Lung (tissue), 12 donors: Measurements from ENCODE around the gene PARD3. TPM values are rescaled to one million over a fixed set of nuclear protein-coding genes. Genes with fewer than 3 reads are reported as not detected.
A peak's percentile ranks its signal among the peaks of the same experiment; 100 is the strongest.

ENCODE experiments used
- ATAC-seq: fragments of 200-7000 bp; cut with Tn5 transposase; one replicate; pipeline ENCODE4 v1.9.1; 2020; ENCODE audit warnings: moderate number of reproducible peaks; ENCODE audit not compliant: insufficient read depth, low FRiP score
- DNase-seq, 3 donors: peaks; one replicate each; pipeline ENCODE4 v3.0.0-alpha.2; 2013 to 2017
- H3K27ac ChIP-seq, 2 donors: one replicate each; pipeline ENCODE4 v1.5.1; 2013; ENCODE audit warnings: mild to moderate bottlenecking in 2 of 2, moderate library complexity in 2 of 2, control low read depth in 1 of 2, inconsistent platforms in 1 of 2, low read depth in 1 of 2, low read length in 1 of 2
- H3K27me3 ChIP-seq, 3 donors: one replicate each; pipeline ENCODE4 v1.5.1; 2013; ENCODE audit warnings: low read length in 2 of 3; ENCODE audit not compliant: control insufficient read depth in 3 of 3, insufficient read depth in 3 of 3
- H3K36me3 ChIP-seq, 4 donors: one replicate each; pipeline ENCODE4 v1.5.1; 2013; ENCODE audit warnings: low read length in 4 of 4, mild to moderate bottlenecking in 1 of 4, moderate library complexity in 1 of 4; ENCODE audit not compliant: control insufficient read depth in 4 of 4, insufficient read depth in 4 of 4
- H3K4me1 ChIP-seq, 5 donors: one replicate each; pipeline ENCODE4 v1.5.1; 2013; ENCODE audit warnings: low read length in 5 of 5, mild to moderate bottlenecking in 2 of 5, moderate library complexity in 1 of 5; ENCODE audit not compliant: control insufficient read depth in 5 of 5, insufficient read depth in 5 of 5
- H3K4me3 ChIP-seq: one replicate; pipeline ENCODE4 v1.5.1; 2013; ENCODE audit warnings: mild to moderate bottlenecking, control low read depth, moderate library complexity
- H3K9ac ChIP-seq, 2 donors: one replicate each; pipeline ENCODE4 v1.5.1; 2013; ENCODE audit warnings: low read length in 2 of 2, control low read depth in 1 of 2; ENCODE audit not compliant: insufficient read depth in 1 of 2
- H3K9me3 ChIP-seq, 4 donors: one replicate each; pipeline ENCODE4 v1.5.1; 2013; ENCODE audit warnings: low read length in 3 of 4, mild to moderate bottlenecking in 1 of 4, moderate library complexity in 1 of 4; ENCODE audit not compliant: control insufficient read depth in 4 of 4, insufficient read depth in 3 of 4
- WGBS, 2 donors: extraction: QIAGEN DNeasy Blood & Tissue Kit; methylation state at CpG; one replicate each; pipeline ENCODE4 v1.1.7; 2013; 5-methylcytosine and 5-hydroxymethylcytosine counted together
- polyA plus RNA-seq, 2 donors: library from polyadenylated mRNA; stranded (reverse); fragments of 200-250 nt; gene quantifications; one replicate each; pipeline ENCODE4 v1.2.1, GENCODE V29; 2013
- total RNA-seq, 2 donors: library from RNA; depleted of rRNA in 1 of 2; stranded (reverse); fragments of >200 nt in 1 of 2; gene quantifications; one replicate each; pipeline ENCODE4 v1.2.1, GENCODE V29; 2014 to 2021
- TF ChIP-seq, protein P1 (sequence below): IDR thresholded peaks from 2 replicates; pipeline ENCODE4 v1.5.1; 2012; ENCODE audit warnings: mild to moderate bottlenecking; ENCODE audit errors: control extremely low read depth, extremely low read depth
- donor health status: control.
- donor health status: control.
- donor health status: Bipolar disorder and iron deficiency.
- donor health status: healthy.
- donor health status: DM: yes; HTN: yes; CAD: no.

Gene PARD3
- total and polyA plus RNA-seq, 4 donors: 10.3 to 69.2 (median 27.6) TPM

DNA sequence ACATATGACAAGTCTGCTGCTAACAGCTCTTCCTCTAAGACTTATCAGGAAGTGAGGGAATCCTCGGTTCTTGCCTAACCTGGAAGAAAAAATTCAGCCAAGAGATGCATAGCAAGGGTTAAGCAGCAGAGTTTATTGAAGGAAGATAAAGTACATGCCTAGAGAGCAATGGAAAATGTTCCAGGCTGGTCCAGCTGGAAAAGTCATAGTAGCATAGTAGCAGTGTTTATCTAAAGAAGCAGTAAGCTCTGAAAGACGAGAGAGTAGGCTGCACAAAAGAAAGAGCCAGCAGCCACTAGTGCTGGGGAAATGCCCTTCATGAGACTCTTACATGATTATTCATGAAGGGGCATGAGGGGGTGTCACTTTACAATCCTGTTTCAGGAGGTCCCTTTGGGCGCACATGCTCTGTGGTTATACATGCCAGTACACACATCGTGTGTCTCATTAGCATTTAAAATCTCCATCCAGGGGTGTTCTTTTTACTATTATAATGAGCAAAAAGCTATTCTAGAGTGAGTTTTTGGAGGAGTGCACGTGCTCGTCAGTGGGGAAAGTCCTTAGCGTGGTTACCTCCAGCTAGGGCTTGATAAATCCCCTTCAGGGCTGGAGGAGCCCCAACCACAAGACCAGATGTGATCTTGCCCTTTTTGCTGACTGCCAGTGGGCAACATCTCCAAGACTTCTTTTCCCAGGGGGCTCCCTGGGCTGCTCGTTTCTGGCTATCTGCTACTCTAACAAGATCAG, 716.1 kb downstream of the PARD3 start:
- Histone ChIP-seq H3K36me3 (no peaks in the 10 kb centered on the region), H3K4me1 (peaks cover 0 to 32% (median 12%) of the 10 kb centered on the region in 5 donors), H3K9ac (no peak overlapping the region), H3K27me3 (no peaks in the 10 kb centered on the region), H3K27ac (no peak overlapping the region), H3K4me3 (no peak overlapping the region), H3K9me3 (peaks cover 0 to 13% (median 6%) of the 10 kb centered on the region in 4 donors)
- TF ChIP-seq, protein P1, sequence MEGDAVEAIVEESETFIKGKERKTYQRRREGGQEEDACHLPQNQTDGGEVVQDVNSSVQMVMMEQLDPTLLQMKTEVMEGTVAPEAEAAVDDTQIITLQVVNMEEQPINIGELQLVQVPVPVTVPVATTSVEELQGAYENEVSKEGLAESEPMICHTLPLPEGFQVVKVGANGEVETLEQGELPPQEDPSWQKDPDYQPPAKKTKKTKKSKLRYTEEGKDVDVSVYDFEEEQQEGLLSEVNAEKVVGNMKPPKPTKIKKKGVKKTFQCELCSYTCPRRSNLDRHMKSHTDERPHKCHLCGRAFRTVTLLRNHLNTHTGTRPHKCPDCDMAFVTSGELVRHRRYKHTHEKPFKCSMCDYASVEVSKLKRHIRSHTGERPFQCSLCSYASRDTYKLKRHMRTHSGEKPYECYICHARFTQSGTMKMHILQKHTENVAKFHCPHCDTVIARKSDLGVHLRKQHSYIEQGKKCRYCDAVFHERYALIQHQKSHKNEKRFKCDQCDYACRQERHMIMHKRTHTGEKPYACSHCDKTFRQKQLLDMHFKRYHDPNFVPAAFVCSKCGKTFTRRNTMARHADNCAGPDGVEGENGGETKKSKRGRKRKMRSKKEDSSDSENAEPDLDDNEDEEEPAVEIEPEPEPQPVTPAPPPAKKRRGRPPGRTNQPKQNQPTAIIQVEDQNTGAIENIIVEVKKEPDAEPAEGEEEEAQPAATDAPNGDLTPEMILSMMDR: no peak
- WGBS, 2 donors: 70 to 82% methylated on average over 8 of the region's 8 CpGs
- DNase-seq: peak; percentile 70 to 92 (median 90)
- ATAC-seq: no peak

DNA sequence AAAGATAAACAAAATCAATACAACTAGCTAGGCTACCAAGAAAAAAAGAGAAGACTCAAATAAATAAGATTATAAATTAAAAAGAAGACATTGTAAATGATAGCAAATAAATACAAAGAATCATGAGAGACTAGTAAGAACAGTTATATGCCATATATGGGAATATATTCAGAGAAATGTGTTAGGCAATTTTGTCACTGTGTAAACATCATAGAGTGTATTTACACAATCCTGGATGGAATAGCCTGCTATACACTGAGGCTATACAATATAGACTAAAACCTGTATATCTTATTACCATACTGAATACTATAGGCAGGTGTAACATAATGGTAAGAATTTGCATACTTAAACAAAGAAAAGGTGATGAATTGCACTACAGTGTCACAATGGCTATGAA, 717.4 kb downstream of the PARD3 start:
- Histone ChIP-seq H3K27me3 (no peaks in the 10 kb centered on the region), H3K4me1 (peaks cover 0 to 26% (median 12%) of the 10 kb centered on the region in 5 donors), H3K9ac (no peak overlapping the region), H3K9me3 (peaks cover 0 to 13% (median 6%) of the 10 kb centered on the region in 4 donors), H3K27ac (no peak overlapping the region), H3K4me3 (no peak overlapping the region), H3K36me3 (no peaks in the 10 kb centered on the region)
- no peak for ATAC-seq
- DNase-seq: peak in 1 of 3 donors; percentile 49
- TF ChIP-seq, protein P1: no peak

DNA sequence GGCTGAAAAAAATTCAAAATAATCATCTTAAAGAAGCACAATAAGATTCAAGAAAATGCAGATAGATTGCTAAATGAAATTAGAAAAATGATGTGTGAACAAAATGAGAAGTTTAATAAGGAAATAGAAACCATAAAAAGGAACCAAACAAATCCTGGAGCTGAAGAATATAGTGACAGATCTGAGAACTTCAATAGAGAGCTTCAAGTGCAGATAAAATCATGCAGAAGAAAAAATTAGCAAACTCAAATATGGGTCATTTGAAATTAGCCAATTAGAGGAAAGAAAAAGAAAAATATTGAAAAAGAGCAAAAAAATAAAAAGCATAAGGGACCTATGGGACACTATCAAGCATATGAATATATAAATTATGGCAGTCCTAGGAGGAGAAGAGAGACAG, 720.1 kb downstream of the PARD3 start:
- Histone ChIP-seq H3K36me3 (no peaks in the 10 kb centered on the region), H3K9me3 (peaks cover 0 to 11% (median 6%) of the 10 kb centered on the region in 4 donors), H3K27ac (no peak overlapping the region), H3K9ac (no peak overlapping the region), H3K4me3 (no peak overlapping the region), H3K27me3 (no peaks in the 10 kb centered on the region), H3K4me1 (peaks cover 0 to 6% (median 0%) of the 10 kb centered on the region in 5 donors)
- TF ChIP-seq, protein P1: no peak
- no peak for ATAC-seq
- no peak for DNase-seq
